Keratinocyte (primary cell): ENCODE measurements around the gene KAT2B.

Experiments
- CTCF ChIP-seq, 3 experiments: IDR thresholded peaks in 1 of 3; conservative IDR thresholded peaks in 1 of 3; optimal IDR thresholded peaks in 1 of 3; 2 replicates in 2 of 3; 3 replicates in 1 of 3; pipeline versions ENCODE3 to v1.5.1; 2011; ENCODE audit warnings: low read length in 3 of 3, mild to moderate bottlenecking in 3 of 3, moderate library complexity in 2 of 3, control low read depth in 1 of 3, inconsistent platforms in 1 of 3; ENCODE audit not compliant: insufficient read depth in 2 of 3; ENCODE audit errors: extremely low read depth in 1 of 3
- EZH2 ChIP-seq: IDR thresholded peaks from one replicate; pipeline ENCODE4 v1.6.1; 2012; ENCODE audit warnings: inconsistent platforms, mild to moderate bottlenecking, low read length, moderate library complexity

DNA sequence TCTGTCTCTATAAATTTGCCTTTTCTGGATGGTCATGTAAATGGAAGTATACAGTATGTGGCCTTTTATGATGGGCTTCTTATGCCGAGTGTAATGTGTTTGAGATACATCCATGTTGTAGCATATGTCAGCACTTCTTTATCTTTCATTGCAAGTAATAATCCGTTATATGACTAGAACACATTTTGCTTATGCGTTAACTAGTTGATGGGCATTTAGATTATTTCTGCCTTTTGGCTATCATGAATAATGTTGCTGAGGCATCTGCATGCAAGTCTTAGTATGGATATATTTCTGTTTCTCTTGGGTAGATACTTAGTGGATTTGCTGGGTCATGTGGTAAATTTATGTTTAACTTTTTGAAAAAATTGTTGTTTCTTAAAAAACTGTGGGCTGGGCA lies 19.7 kb downstream of the KAT2B start:
- TF ChIP-seq CTCF (optimal IDR thresholded peaks at IDR 0.05 in 1 of 3, IDR thresholded peaks at IDR 0.05 in 1 of 3, conservative IDR thresholded peaks at IDR 0.05 in 1 of 3; ENCODE audit: extremely low read depth in 1 of 3, insufficient read depth in 2 of 3, low read length in 3 of 3) = no peak
- TF ChIP-seq EZH2 = no peak
